GM12874 (cell line): ENCODE results near the gene RAD18.

ENCODE experiments used
- CTCF ChIP-seq: IDR thresholded peaks from 2 replicates; pipeline ENCODE4 v1.5.1; 2011; ENCODE audit warnings: low read depth, mild to moderate bottlenecking, control low read depth, low read length, moderate library complexity; ENCODE audit not compliant: insufficient read depth

RAD18 gene

GRCh38 chr3:8870134-8870533 is 93.1 kb downstream of the RAD18 start:
- no peak for TF ChIP-seq CTCF

GRCh38 chr3:8869613-8870012 is 93.7 kb downstream of the RAD18 start:
- TF ChIP-seq CTCF = no peak

- no peak for TF ChIP-seq CTCF
Measured at GRCh38 chr3:8868996-8869395, 94.3 kb downstream of the RAD18 start.

GRCh38 chr3:8867646-8868045 is 95.6 kb downstream of the RAD18 start:
- TF ChIP-seq CTCF = no peak

- TF ChIP-seq CTCF = no peak
Measured at GRCh38 chr3:8865697-8866096, 97.6 kb downstream of the RAD18 start.

- no peak for TF ChIP-seq CTCF
Measured at GRCh38 chr3:8864402-8865350, 98.6 kb downstream of the RAD18 start.

- no peak for TF ChIP-seq CTCF
Measured at GRCh38 chr3:8863891-8864290, 99.4 kb downstream of the RAD18 start.
